GM23338 (cell line): ENCODE results near the gene LHB.

Source experiments
- CREB1 ChIP-seq: fragments of 250-450 bp; sonication (Bioruptor Pico); IDR thresholded peaks from 2 replicates; pipeline ENCODE4 v1.5.0; 2020; ENCODE audit warnings: low read depth, mild to moderate bottlenecking, moderate library complexity
- CTCF ChIP-seq, 2 experiments: fragments of 200-600 bp in 1 of 2; sonication (generic) in 1 of 2; conservative IDR thresholded peaks; 2 replicates each; pipeline versions ENCODE4 v1.5.1 to v1.6.1; 2016 to 2017; ENCODE audit warnings: antibody characterized with exemption in 2 of 2, low read depth in 2 of 2, mild to moderate bottlenecking in 2 of 2, moderate library complexity in 1 of 2
- EZH2 ChIP-seq: fragments of 200-600 bp; sonication (generic); IDR thresholded peaks from one replicate; pipeline ENCODE4 v1.8.0; 2017; ENCODE audit warnings: antibody characterized with exemption, mild to moderate bottlenecking, low read depth; ENCODE audit not compliant: unreplicated experiment
- EZH2phosphoT487 ChIP-seq: fragments of 200-600 bp; sonication (generic); IDR thresholded peaks from one replicate; pipeline ENCODE4 v1.8.1; 2018; ENCODE audit warnings: antibody characterized with exemption; ENCODE audit not compliant: unreplicated experiment
- JUNB ChIP-seq: IDR thresholded peaks from one replicate; pipeline ENCODE4 v1.6.1; 2016; ENCODE audit warnings: antibody characterized with exemption; ENCODE audit not compliant: unreplicated experiment
- NANOG ChIP-seq: IDR thresholded peaks from 2 replicates; pipeline ENCODE4 v1.6.1; 2016; ENCODE audit warnings: antibody characterized with exemption, borderline replicate concordance
- POLR2AphosphoS5 ChIP-seq: IDR thresholded peaks from 2 replicates; pipeline ENCODE4 v1.6.1; 2016; ENCODE audit warnings: antibody characterized with exemption, low read depth
- REST ChIP-seq: IDR thresholded peaks from one replicate; pipeline ENCODE4 v1.6.1; 2018; ENCODE audit warnings: antibody characterized with exemption; ENCODE audit not compliant: unreplicated experiment
- STAT1 ChIP-seq: IDR thresholded peaks from one replicate; pipeline ENCODE4 v1.6.1; 2016; ENCODE audit warnings: antibody characterized with exemption; ENCODE audit not compliant: unreplicated experiment
- ZNF114 ChIP-seq: fragments of 250-450 bp; sonication (Bioruptor Pico); IDR thresholded peaks from 2 replicates; pipeline ENCODE4 v1.5.0; 2020; ENCODE audit warnings: mild to moderate bottlenecking, moderate library complexity
- ZNF462 ChIP-seq: fragments of 250-450 bp; sonication (Bioruptor Pico); IDR thresholded peaks from 2 replicates; pipeline ENCODE4 v1.5.0; 2020; ENCODE audit warnings: mild to moderate bottlenecking, moderate library complexity

- no peak for TF ChIP-seq POLR2AphosphoS5
- TF ChIP-seq CTCF (conservative IDR thresholded peaks at IDR 0.05; ENCODE audit: low read depth in 2 of 2), result no peak
- no peak for TF ChIP-seq EZH2
- no peak for TF ChIP-seq REST
- TF ChIP-seq CREB1, result no peak
- TF ChIP-seq ZNF462 (CRISPR knock-in tag), result no peak
- TF ChIP-seq ZNF114 (CRISPR knock-in tag), result no peak
- no peak for TF ChIP-seq NANOG
- no peak for TF ChIP-seq JUNB
- TF ChIP-seq STAT1, result no peak
- TF ChIP-seq EZH2phosphoT487, result no peak
Observed at GRCh38 chr19:49011194-49011593, 5.7 kb downstream of the LHB start.
